ENCODE results near the gene PSMD1. TPM values are rescaled to one million over a fixed set of nuclear protein-coding genes. Genes with fewer than 3 reads are reported as not detected.

PSMD1 gene
- total RNA-seq, 1 donor from 2014 or later = 77.2 TPM

GRCh38 chr2:231068525-231069222 is 12.0 kb downstream of the PSMD1 start:
- H3K36me3 ChIP-seq (ENCODE audit: control insufficient read depth, insufficient read depth, low read length) = peaks cover 2% of the 10 kb centered on the region
- no peak overlapping the region for H3K4me3 ChIP-seq (ENCODE audit: low read depth, low read length)
- H3K27me3 ChIP-seq (ENCODE audit: control insufficient read depth, insufficient read depth, low read length) = no peaks in the 10 kb centered on the region
- no peak for DNase-seq (ENCODE audit: low read depth)
- no peak for TF ChIP-seq CTCF (IDR thresholded peaks at IDR 0.05; ENCODE audit: insufficient read depth, low read length, poor library complexity, severe bottlenecking)

DNA sequence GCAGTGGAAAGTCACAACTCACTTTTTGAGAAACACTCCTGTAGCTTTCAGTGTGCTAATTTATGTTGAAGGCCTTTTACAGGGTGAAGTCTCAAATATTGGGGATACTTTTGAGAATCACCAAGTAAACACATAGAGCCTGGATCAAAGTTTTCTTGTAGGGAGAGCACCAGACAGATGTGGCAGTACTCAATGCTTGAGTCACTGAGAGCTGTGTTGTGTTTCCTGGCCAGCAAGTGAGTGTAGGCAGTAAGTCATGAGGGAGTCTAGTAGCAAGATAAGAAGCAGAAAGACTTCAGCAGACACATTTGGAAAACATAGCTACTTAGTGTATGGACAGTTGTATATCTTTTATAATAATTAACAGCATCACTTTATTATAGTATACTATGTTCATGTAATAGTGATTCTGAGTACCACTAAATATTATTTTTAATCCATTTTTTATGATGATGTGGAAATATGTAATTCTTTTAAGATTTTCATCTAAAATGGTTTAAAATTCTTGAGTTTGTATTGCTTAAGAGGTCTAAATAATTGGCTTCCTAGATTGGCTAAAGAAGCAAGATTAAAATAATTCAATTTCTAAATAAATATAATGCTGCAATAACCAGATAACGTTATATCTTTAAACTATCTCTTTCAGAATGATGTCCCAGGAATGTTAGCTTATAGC is 12.8 kb downstream of the PSMD1 start:
- no peak for TF ChIP-seq CTCF (IDR thresholded peaks at IDR 0.05; ENCODE audit: insufficient read depth, low read length, poor library complexity, severe bottlenecking)
- H3K27me3 ChIP-seq (ENCODE audit: control insufficient read depth, insufficient read depth, low read length) = no peaks in the 10 kb centered on the region
- H3K36me3 ChIP-seq (ENCODE audit: control insufficient read depth, insufficient read depth, low read length) = peaks cover 2% of the 10 kb centered on the region
- H3K4me3 ChIP-seq (ENCODE audit: low read depth, low read length) = no peak overlapping the region
- DNase-seq (ENCODE audit: low read depth) = no peak

GRCh38 chr2:231084565-231084964 is 27.9 kb downstream of the PSMD1 start:
- no peaks in the 10 kb centered on the region for H3K27me3 ChIP-seq (ENCODE audit: control insufficient read depth, insufficient read depth, low read length)
- H3K4me3 ChIP-seq (ENCODE audit: low read depth, low read length) = no peak overlapping the region
- DNase-seq (ENCODE audit: low read depth) = no peak
- TF ChIP-seq CTCF (IDR thresholded peaks at IDR 0.05; ENCODE audit: insufficient read depth, low read length, poor library complexity, severe bottlenecking) = no peak
- H3K36me3 ChIP-seq (ENCODE audit: control insufficient read depth, insufficient read depth, low read length) = peaks cover 6% of the 10 kb centered on the region

- Histone ChIP-seq H3K36me3 (ENCODE audit: control insufficient read depth, insufficient read depth, low read length) (peaks cover 4% of the 10 kb centered on the region), H3K4me3 (ENCODE audit: low read depth, low read length) (no peak overlapping the region), H3K27me3 (ENCODE audit: control insufficient read depth, insufficient read depth, low read length) (no peaks in the 10 kb centered on the region)
- no peak for TF ChIP-seq CTCF (IDR thresholded peaks at IDR 0.05; ENCODE audit: insufficient read depth, low read length, poor library complexity, severe bottlenecking)
- no peak for DNase-seq (ENCODE audit: low read depth)
Measured at GRCh38 chr2:231088754-231089153, 32.1 kb downstream of the PSMD1 start.

DNA sequence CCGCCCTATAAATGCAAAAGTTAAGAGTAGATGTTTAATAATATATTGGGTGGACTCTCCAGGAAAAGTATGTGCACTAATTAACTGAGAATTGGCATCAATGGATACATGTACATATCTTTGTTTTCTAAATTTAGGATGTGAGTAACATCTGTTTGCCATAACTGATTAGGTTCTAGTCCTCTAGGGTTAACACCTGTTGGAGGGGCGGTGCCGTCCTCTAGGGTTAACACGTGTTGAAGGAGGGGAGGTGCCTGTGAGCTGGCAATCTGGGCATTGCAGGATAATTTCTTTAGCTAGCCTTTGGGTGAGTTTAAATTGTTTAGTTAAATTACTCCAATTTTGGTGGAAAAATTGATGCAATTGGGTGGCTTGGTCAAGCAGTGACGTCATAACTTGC is 37.3 kb downstream of the PSMD1 start:
- Histone ChIP-seq H3K4me3 (ENCODE audit: low read depth, low read length) (no peak overlapping the region), H3K36me3 (ENCODE audit: control insufficient read depth, insufficient read depth, low read length) (peaks cover 2% of the 10 kb centered on the region), H3K27me3 (ENCODE audit: control insufficient read depth, insufficient read depth, low read length) (no peaks in the 10 kb centered on the region)
- no peak for TF ChIP-seq CTCF (IDR thresholded peaks at IDR 0.05; ENCODE audit: insufficient read depth, low read length, poor library complexity, severe bottlenecking)
- DNase-seq (ENCODE audit: low read depth) = no peak

All from kidney epithelial cell (primary cell).